Left ventricle myocardium superior (tissue), 1 donor: ENCODE measurements around the gene RERG. TPM values are rescaled to one million over a fixed set of nuclear protein-coding genes. Genes with fewer than 3 reads are reported as not detected.

Experiments
- ATAC-seq: fragments of 200-7000 bp; cut with Tn5 transposase; one replicate; pipeline ENCODE4 v1.9.1; 2020; ENCODE audit warnings: mild to moderate bottlenecking, moderate library complexity
- DNase-seq: peaks from one replicate; pipeline ENCODE4 v3.0.0-alpha.2; 2020
- intact Hi-C: fragments of 100-400 bp; cut with micrococcal nuclease; formaldehyde crosslinking; loops from one replicate; pipeline ENCODE4 v1.11.0; 2022
- total RNA-seq: library from RNA; stranded (reverse); fragmentation: NEBNext Ultra II Directional; extraction: Animal tissue kit (Norgen Biotek cat#: 25700); gene quantifications from one replicate; pipeline ENCODE4 v1.2.1, GENCODE V29; 2021
- donor health status: DM: no; HTN: yes; CAD: no; lungs with severe emphysema.

The RERG gene
- total RNA-seq, 1 donor from 2014 or later, result 3.8 TPM

GRCh38 chr12:15225136-15225862 lies 4.1 kb upstream of the RERG start:
- no peak for ATAC-seq
- intact Hi-C loops, result loop anchor here (5.0 kb wide), 1 partner anchor 42 kb away; no protein-coding TSS in a partner anchor
- no peak for DNase-seq

GRCh38 chr12:15222219-15222618 lies 1.0 kb upstream of the RERG start:
- intact Hi-C loops, result loop anchor here (5.0 kb wide), 1 partner anchor 70 kb away; no protein-coding TSS in a partner anchor
- no peak for DNase-seq
- ATAC-seq, result no peak

- intact Hi-C loops, result loop anchor here (5.0 kb wide), 1 partner anchor 68 kb away; no protein-coding TSS in a partner anchor
- no peak for DNase-seq
- peak; percentile 56 for ATAC-seq
Measured at GRCh38 chr12:15220451-15220850, 766 bp downstream of the RERG start.

GRCh38 chr12:15218794-15219193 lies 2.4 kb downstream of the RERG start:
- DNase-seq (no peak), ATAC-seq (no peak)
- intact Hi-C loops, result no loop called here

GRCh38 chr12:15216036-15216889 lies 5.0 kb downstream of the RERG start:
- DNase-seq (no peak), ATAC-seq (no peak)
- intact Hi-C loops, result no loop called here

GRCh38 chr12:15214851-15215601 lies 6.2 kb downstream of the RERG start:
- ATAC-seq, result peak; percentile 71

GRCh38 chr12:15212930-15213329 lies 8.3 kb downstream of the RERG start:
- DNase-seq, result no peak
- no peak for ATAC-seq
- intact Hi-C loops, result no loop called here

More at GRCh38 chr12:15214851-15215601, 6.2 kb downstream of the RERG start:
- intact Hi-C loops, result no loop called here
- no peak for DNase-seq

GRCh38 chr12:15209782-15210181 lies 11.4 kb downstream of the RERG start:
- intact Hi-C loops, result no loop called here
- peak; percentile 58 for ATAC-seq
- DNase-seq, result no peak

GRCh38 chr12:15208871-15209656 lies 12.2 kb downstream of the RERG start:
- DNase-seq, result no peak
- peak; percentile 73 for ATAC-seq
- intact Hi-C loops, result no loop called here

GRCh38 chr12:15208140-15208539 lies 13.1 kb downstream of the RERG start:
- peak; percentile 10 for ATAC-seq
- intact Hi-C loops, result no loop called here
- no peak for DNase-seq

- intact Hi-C loops, result no loop called here
- ATAC-seq, result peak; percentile 75
- no peak for DNase-seq
Measured at GRCh38 chr12:15206831-15207389, 14.3 kb downstream of the RERG start.

- intact Hi-C loops, result no loop called here
- DNase-seq (no peak), ATAC-seq (no peak)
Measured at GRCh38 chr12:15206338-15206737, 14.9 kb downstream of the RERG start.

- DNase-seq (no peak), ATAC-seq (peak; percentile 37)
- intact Hi-C loops, result no loop called here
Measured at GRCh38 chr12:15205341-15206010, 15.7 kb downstream of the RERG start.

GRCh38 chr12:15201456-15201855 lies 19.8 kb downstream of the RERG start:
- no peak for ATAC-seq
- intact Hi-C loops, result no loop called here
- no peak for DNase-seq

GRCh38 chr12:15201056-15201455 lies 20.2 kb downstream of the RERG start:
- ATAC-seq (no peak), DNase-seq (no peak)
- intact Hi-C loops, result no loop called here

GRCh38 chr12:15200641-15201040 lies 20.6 kb downstream of the RERG start:
- intact Hi-C loops, result no loop called here
- ATAC-seq, result no peak
- no peak for DNase-seq

GRCh38 chr12:15199930-15200329 lies 21.3 kb downstream of the RERG start:
- no peak for ATAC-seq
- intact Hi-C loops, result no loop called here
- DNase-seq, result no peak
